CD4-positive, alpha-beta T cell treated with Interleukin-12 subunit alpha and Interleukin-12 subunit beta, for 1 hour (primary cell): ENCODE results near the gene MLH1.
"Not testable (repeated sequence)": the region's sequence is repeated elsewhere in the genome, so short reads cannot be mapped to it uniquely, and the experiment has no call there.

Experiments used
- DNase-seq: peaks from one replicate; pipeline ENCODE4 v3.0.0-alpha.2; 2020

Gene MLH1

DNA sequence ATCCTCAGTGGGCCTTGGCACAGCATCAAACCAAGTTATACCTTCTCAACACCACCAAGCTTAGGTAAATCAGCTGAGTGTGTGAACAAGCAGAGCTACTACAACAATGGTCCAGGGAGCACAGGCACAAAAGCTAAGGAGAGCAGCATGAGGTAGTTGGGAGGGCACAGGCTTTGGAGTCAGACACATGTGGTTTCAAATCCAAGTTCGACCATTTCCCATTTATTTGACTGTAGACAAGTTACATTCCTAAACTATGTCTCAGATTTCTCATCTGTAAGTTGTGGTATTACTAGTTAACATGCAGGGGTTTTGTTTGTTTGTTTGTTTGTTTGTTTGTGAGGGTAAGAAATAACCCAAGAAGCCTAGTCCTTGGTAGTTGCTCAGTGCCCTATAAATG is 46.9 kb downstream of the MLH1 start:
- no peak for DNase-seq

DNA sequence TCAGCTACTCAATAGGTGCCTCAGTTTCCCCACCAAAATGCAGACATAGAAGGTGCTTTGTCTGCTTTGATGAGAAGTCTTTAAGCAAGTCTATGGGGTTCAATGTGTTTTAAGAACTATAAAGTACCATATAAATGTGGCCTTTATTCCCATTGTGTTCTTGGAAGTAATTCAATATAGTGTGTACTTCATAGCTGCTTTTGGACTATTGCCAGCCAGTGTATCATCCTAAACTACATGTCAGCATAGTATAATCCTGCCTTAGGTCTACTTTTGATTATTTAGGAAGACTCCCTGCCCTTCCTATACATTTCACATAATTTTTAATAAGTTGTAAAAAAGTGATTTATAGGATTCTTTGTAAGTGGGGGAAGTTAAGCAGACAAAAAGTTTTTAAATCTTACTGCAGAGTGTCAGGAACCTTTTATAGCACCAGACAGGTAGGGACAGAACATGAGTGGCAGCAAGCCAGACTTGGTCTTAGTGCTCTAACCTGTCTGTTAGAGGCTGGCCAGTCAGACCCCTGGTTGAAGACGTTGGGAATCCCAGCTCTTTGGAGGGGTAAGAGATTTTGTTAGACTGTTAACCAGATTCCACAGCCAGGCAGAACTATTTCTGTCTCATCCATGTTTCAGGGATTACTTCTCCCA is 48.4 kb downstream of the MLH1 start:
- DNase-seq: no peak

DNA sequence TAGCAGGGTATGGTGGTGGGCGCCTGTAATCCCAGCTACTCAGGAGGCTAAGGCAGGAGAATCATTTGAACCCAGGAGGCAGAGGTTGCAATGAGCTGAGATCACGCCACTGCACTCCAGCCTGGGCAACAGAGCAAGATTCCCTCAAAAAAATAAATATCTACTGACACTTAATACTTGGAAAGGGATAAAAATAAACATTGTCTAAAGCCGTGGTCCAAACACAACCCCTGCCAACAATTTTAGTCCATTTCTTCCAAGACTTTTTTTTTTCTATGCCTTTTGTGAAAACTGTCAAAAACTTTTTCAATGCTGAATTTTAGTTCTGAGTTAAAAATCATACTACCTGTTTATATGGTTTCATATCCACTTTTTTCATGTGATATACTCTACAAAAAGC is 49.4 kb downstream of the MLH1 start:
- DNase-seq: not testable (repeated sequence)

DNA sequence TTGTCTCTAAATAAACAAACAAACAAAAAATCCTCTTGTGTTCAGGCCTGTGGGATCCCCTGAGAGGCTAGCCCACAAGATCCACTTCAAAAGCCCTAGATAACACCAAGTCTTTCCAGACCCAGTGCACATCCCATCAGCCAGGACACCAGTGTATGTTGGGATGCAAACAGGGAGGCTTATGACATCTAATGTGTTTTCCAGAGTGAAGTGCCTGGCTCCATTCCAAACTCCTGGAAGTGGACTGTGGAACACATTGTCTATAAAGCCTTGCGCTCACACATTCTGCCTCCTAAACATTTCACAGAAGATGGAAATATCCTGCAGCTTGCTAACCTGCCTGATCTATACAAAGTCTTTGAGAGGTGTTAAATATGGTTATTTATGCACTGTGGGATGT is 57.0 kb downstream of the MLH1 start:
- no peak for DNase-seq

DNA sequence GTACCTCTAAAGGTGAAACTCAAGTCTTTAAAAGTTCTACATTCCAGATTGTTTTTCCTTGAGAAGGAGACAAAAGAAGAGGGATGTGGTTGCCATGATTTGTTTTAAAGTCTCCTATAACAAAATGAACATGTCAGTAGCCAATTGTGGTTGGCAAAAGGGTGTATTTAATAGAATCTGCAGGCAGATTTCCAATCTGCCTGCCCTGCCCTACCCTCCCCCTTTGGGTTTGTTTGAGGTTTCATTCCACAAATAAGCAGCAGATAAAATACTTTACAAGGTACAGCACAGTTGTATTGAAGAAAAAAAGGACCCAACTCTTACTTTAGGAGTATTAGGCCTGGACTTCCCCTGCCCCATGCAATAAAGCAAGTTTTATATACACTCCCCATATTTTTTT is 59.5 kb downstream of the MLH1 start:
- no peak for DNase-seq

DNA sequence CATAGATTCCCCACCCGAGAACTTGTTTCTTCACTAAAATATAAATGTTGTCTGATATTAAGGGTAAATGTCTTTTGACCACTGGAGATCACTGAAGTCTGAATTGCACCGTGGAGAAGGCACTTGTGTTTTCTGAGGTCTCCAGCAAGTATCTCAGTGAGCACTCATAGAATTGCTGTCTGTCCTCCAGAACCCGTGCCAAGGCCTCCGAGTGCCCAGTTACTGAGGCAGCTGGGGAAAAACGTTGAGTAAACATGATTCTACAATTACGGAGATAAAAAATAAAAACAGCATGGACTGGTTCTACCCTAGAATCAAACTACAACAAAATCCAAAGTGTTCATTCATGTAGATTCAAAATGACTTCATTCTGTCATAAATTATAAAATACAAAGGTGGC is 60.0 kb downstream of the MLH1 start:
- DNase-seq: no peak

DNA sequence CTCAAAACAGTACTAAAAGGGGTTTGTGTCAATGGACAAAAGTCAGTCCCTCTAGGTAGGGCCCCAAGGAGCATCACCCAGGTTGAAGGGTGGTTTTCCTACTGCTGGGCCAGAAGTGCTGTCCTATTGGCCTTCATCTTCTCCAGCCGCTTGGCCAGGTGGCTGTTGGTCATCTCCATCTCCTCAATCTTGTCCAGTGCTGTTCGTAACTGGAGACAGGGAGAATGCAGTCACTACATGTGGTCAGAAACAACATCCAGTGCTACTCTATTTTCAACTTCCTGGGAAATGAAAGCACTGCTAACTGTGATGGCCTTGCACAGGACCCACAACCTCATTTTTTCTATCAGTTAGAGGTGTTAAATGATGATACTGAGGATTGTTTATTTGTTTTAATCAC is 60.4 kb downstream of the MLH1 start:
- no peak for DNase-seq

DNA sequence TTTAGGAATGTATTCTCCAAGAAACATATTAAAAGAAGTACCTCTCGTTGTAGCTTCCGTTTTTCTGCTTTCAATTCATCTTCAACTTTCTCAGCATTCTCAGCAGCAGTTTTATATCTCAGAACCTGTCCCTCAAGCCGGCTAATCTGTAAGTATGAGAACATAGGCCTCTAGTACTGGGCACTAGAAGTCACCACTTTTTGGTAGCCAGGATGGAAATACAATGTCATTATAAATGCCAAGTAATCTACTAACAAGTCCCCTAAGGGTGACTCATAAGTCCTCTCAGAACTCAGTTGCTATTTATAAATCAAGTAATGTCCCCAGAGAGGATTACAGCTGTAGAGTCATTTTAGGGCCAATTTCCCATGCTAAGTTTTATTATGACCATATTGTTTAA is 61.1 kb downstream of the MLH1 start:
- no peak for DNase-seq

DNA sequence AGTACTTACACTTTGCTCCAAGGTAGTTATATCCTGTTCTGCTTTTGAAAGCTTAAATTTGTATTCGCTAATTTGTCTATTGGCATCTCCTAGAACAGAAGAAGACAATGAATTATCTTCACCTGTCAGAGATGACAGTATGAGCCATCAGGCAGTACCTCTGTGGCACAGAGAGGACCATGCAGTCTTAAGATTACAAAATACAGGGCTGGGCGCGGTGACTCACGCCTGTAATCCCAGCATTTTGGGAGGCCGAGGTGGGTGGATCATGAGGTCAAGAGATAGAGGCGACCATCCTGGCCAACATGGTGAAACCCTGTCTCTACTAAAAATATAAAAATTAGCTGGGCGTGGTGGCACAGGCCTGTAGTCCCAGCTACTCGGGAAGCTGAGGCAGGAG is 61.8 kb downstream of the MLH1 start:
- not testable (repeated sequence) for DNase-seq

DNA sequence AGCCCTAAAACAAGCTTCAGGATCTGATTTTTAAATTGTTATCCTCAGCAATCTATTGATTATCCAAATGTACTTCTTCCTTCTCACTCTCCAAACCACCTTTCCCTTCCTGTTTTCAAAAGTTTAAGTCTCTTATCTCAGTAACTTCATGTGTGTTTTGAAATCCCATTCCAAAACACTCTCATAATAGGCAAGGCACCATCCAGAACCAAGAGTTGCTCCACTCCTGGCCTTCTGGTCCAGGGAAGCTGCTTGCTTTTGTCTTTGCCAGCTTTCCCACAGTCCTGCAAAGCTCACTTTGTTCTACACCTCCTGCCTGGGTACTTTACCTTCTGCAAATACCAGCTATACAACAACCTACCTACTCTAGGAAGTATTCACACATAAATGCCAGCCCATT is 63.5 kb downstream of the MLH1 start:
- DNase-seq: no peak

DNA sequence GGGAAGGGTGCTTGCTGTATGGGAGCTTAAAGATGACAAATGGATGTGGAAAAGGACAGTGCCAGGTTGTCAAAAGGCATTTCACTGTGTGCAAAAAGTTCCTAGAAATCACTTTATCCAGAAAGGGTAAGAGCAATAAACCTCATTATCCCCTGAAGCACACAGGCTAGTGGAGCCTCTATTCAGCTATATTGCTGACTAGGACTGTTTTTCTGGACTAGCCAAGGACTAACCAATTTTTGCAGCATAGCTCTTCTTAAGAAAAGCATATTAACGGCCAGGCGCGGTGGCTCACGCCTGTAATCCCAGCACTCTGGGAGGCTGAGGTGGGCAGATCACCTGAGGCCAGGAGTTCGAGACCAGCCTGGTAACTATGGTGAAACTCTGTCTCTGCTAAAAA is 64.8 kb downstream of the MLH1 start:
- DNase-seq: no peak

DNA sequence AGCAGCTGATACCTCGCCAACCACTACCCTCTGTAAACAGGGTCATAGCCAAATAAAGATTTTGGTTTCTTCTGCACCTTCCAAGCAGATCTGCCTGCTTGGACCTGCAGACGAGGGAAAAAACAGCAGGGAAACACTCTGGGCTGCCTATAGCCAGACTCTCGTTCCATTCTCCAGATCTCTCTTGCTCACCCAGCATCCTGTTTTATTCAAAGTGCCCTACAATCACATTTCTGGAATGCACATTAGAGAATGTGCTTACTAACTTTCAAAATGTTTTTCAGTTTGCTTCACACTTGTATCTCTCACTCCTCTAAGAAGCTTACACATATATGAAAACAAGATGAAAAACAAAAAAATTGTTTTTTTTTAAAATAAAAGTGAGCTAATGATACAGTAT is 71.4 kb downstream of the MLH1 start:
- DNase-seq: no peak

DNA sequence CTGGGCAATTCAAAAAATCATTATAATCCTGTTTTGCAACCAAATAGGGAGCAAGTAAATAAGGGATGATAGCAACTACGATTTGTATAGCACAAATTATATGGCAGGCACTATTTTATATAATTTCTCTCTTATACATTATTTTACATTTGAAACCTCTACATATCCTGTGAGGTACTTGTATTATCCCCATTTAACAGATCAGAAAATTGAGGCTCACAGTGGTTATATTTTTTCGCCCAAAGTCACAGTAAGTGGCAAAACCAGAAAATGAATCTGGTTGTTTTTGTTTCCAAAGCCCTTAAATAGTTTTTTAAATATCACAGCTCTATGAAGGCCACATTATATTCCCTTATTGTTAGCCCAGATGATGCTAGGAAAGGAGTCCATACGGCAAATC is 74.3 kb downstream of the MLH1 start:
- no peak for DNase-seq

DNA sequence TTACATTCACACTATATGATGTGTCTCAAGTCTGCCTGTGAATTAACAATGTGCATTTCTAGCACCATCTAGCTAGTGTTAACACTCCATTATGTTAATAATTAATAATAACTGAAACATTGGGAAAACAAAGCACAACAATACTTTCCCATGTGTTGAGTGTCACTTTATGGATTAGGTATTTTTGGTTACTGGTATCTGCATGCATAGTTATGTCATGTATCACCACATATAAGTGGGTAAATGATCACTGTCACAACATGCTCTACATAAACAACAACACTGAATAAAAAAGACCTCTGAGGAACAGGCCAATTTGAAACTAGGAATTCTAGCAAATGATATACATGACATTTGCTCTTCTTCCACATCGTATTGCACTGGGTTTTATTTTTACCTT is 74.7 kb downstream of the MLH1 start:
- DNase-seq: no peak

DNA sequence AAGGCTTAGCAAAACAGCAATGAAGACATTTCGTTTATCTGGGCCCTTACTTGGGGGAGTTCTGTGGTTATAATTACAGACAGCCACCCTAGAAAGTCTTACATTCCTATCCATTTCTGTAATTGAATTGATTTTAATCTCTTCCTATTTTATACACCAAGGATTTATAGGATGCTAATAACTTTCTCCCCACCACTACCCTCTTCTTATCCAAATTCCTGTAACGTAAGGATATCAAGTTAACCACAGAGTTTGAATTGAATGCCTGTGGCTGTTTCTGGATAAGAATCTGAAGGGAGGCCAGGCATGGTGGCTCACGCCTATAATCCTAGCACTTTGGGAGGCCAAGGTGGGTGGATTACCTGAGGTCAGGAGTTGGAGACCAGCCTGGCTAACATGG is 78.6 kb downstream of the MLH1 start:
- no peak for DNase-seq

DNA sequence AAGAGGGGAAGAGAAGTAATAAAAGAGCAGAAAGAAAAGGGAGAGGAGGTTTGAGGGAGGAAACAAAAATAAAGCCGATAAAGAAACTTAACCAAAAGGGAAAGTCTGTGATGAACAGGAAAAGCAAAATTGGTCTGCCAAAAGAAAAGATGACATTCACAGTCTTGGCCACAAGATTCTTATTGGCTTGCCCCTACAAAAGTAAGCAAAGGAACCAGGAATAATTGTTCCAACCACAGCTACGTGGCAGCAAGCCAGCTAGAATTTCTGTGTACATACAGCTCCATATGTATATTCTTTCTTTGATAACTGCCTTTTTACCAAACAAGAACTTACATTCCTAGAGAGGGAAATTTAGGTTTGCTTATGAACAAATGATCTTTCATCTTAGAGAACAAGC is 79.6 kb downstream of the MLH1 start:
- no peak for DNase-seq

DNA sequence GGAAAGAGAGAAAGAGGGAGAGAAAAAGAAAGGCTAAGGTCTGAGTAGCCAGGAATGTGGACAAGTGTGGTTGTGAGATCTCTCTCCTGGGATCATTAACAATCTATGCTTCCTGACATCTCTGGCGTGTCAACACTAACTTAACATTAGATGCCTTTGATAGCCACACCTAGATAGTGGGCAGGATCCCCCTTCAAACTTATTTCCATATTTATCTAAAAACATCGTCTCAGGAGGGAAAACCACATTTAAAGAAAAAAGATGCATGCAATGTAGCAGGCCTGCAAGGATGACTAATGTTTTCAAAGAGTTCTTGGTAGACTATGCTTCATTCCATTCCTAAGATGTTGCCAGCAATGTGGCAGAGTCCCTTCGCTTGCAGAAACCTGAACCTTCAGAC is 80.9 kb downstream of the MLH1 start:
- DNase-seq: no peak

DNA sequence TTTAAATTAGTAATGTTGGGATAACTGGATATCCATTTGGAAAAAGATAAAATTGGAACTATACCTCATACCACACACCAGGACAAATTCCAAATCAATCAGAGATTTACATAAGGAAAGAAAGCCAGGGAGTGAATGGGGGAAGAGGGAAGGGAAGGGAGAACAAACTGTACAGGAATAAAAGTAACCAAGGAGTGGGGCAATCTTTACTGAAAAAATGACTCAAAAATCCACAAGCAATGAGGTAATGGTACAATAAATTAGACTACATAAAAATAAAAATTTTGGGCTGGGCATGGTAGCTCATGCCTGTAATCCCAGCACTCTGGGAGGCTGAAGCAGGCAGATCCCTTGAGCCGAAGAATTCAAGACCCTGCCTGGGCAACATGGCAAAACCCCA is 82.6 kb downstream of the MLH1 start:
- DNase-seq: no peak

DNA sequence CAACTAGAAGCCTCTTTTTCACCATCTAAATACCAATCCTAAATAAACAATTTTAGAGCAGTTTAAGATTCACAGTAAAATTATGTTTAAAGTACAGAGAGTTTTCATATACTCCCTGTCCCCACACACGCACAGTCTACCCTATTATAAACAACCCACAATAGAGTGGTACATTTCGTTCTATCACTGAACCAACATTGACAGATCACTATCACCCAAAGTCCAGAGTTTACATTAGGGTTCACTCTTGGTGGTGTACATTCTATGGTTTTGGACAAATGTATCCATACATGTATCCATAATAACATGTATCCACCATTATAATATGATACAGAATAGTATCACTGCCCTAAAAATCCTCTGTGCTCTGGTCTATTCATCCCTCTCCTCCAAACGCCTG is 89.0 kb downstream of the MLH1 start:
- no peak for DNase-seq

DNA sequence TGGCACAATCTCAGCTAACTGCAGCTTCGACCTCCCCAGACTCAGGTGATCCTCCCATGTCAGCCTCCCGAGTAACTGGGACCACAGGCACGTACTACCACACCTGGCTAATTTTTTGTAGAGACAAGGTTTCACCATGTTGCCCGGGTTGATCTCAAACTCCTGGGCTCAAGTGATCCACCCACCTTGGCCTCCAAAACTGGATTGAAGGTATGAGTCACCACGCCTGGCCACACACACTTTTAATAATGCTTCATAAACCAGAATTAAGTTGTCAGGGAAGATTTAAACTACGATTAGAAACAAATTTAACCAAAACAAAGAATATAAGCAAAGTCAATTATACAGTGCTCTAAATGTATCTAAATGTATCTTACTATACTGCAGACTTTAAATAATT is 93.6 kb downstream of the MLH1 start:
- DNase-seq: no peak

DNA sequence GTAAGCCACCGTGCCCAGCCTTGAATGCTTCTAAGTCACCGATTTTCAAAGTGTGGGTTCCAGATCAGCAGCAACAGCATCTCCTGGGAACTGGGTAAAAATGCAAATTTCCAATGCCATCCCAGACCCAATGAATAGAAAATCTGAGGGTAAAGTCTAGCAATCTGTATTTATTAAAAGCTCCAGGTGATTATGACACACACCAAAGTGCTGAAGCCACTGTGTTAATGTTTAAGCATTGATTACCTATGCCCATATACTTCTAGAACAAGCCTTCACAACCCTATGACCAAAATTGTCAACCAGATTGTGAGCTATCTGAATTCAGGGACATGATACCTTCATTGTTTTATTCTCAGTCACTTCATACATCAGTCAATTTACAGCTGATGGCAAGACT is 94.6 kb downstream of the MLH1 start:
- no peak for DNase-seq

DNA sequence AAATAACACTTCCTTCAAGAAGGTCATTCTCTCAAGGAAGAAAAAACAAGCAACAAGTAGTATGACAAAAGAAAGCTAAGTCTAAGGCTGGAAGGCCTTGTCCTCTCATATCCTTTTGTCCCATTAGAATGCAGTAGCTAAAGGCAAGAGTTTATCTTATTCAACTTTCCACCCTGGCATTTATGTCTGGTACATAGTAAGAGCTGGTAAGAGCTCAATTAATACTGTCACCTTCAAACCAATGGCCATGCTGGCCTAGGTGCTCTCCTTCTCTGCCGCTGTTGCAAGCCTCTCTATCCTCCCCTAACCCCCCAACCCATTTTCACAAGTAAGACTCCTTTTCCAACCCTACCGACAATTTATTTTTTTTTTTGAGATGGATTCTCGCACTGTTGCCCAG is 99.2 kb downstream of the MLH1 start:
- no peak for DNase-seq

DNA sequence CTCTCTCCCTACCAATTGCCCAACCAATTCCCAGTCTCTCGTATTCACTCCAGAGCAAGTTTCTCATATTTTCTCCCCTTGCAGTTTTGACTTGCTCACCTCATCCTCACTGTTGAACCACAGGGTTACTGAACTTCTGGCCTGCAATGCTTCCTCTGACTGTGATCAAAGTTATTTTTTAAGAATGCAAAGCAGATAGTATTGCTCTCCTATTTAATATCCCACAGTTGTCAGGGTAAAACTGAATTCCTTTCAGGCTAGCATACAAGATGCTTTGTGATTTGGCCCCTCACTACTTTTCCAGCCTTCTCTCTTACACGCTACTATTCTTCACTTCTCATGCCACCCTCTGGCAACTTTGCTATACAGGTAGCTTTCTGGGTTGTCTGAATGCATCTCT is 100.2 kb downstream of the MLH1 start:
- no peak for DNase-seq

DNA sequence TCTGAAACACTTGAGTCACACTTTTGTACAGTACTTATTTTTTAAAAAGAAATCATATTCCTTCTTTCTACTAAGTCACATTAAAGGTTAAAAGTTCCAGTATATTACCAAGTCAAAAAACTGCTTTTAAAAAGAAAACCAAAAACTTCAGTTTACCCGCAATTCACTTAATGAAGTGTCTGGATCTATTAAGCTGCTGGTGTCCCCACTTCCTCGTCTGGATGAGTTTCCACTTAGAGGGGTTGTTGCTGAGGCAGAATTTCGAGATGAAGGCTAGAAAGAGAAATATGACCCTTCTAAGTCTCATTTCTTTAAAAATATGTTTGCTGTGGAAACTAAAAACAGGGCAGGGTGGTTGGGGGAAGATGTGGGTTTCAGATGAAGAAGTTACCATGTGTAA is 101.3 kb downstream of the MLH1 start:
- no peak for DNase-seq

DNA sequence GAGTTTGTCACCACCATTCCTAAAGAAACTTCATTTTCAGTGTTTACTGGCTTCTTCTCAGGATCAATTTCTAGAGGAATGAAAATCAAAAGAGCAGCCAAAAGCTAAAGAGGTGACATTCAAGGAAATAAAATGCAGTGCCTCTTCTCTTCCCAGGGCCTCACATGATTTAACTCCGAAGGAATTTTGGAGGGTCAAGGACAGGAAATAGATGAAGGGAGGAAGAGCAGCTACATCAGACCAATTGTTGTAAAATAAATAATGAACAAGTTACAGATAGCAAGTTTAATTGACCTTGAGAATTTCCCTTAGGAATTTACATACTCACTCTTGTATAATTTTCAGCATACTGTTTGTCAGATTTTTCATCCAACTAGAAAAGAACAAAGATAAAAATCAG is 103.0 kb downstream of the MLH1 start:
- DNase-seq: no peak

DNA sequence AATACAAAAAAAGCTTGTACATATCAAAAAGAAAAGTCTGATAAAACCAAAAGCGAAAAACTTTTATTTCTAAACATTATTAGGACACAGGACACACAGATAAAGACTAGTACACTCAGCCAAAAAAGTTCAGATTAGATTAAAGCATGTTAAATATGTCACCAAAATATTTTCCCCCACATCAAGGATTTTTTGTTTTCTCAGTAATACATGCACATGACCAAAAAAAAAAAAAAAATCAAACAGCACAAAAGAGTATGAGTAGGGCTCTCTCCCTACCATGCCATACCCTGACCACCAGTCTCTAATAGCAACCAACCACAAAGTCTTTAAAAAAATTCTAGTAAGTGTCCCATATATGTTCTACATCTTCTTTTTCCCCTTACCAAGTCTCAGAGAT is 103.7 kb downstream of the MLH1 start:
- no peak for DNase-seq
